GM19035 (cell line): ENCODE measurements around the gene MXI1.
A peak's percentile ranks its signal among the peaks of the same experiment; 100 is the strongest.
"Not testable (repeated sequence)": the region's sequence is repeated elsewhere in the genome, so short reads cannot be mapped to it uniquely, and the experiment has no call there.

Source experiments
- ATAC-seq: cut with Tn5 transposase; IDR thresholded peaks from one replicate; pipeline ENCODE4 v1.9.1; 2021; ENCODE audit not compliant: unreplicated experiment

Gene MXI1

GRCh38 chr10:110181451-110181850 is 26.0 kb upstream of the MXI1 start:
- ATAC-seq = no peak

GRCh38 chr10:110181911-110182310 is 25.5 kb upstream of the MXI1 start:
- ATAC-seq = no peak

GRCh38 chr10:110184398-110184797 is 23.0 kb upstream of the MXI1 start:
- no peak for ATAC-seq

GRCh38 chr10:110185646-110186182 is 21.7 kb upstream of the MXI1 start:
- not testable (repeated sequence) for ATAC-seq

GRCh38 chr10:110190170-110190569 is 17.2 kb upstream of the MXI1 start:
- ATAC-seq = no peak

- ATAC-seq = no peak
Observed at GRCh38 chr10:110192552-110192951, 14.9 kb upstream of the MXI1 start.

- ATAC-seq = no peak
Observed at GRCh38 chr10:110200503-110200902, 6.9 kb upstream of the MXI1 start.

GRCh38 chr10:110201046-110201445 is 6.4 kb upstream of the MXI1 start:
- ATAC-seq = not testable (repeated sequence)

- no peak for ATAC-seq
Observed at GRCh38 chr10:110203500-110204455, 3.6 kb upstream of the MXI1 start.

GRCh38 chr10:110205051-110205675 is 2.2 kb upstream of the MXI1 start:
- ATAC-seq = no peak

- ATAC-seq = no peak
Observed at GRCh38 chr10:110207805-110208613, 604 bp downstream of the MXI1 start.

GRCh38 chr10:110208614-110209453 is 1.4 kb downstream of the MXI1 start:
- no peak for ATAC-seq

GRCh38 chr10:110209454-110209925 is 2.1 kb downstream of the MXI1 start:
- ATAC-seq = no peak

GRCh38 chr10:110209926-110210673 is 2.7 kb downstream of the MXI1 start:
- ATAC-seq = no peak

- peak; percentile 67 for ATAC-seq
Observed at GRCh38 chr10:110210674-110211464, 3.5 kb downstream of the MXI1 start.

GRCh38 chr10:110211465-110211843 is 4.0 kb downstream of the MXI1 start:
- ATAC-seq = no peak

GRCh38 chr10:110212119-110213006 is 5.0 kb downstream of the MXI1 start:
- ATAC-seq = no peak
